ENCODE data around the gene SAPCD1. TPM values are rescaled to one million over a fixed set of nuclear protein-coding genes. Genes with fewer than 3 reads are reported as not detected.

The SAPCD1 gene
- total RNA-seq, 1 experiment from 2014 or later = 13.7 TPM

- Mint-ChIP-seq H3K4me3 (no peak overlapping the region), H3K27ac (no peak overlapping the region), H3K9me3 (no peaks in the 10 kb centered on the region), H3K4me1 (peaks cover 16% of the 10 kb centered on the region), H3K36me3 (peaks cover 21% of the 10 kb centered on the region), H3K27me3 (ENCODE audit: low read depth) (no peaks in the 10 kb centered on the region)
- ATAC-seq = no peak
- ChIA-PET POLR2A (interaction anchor here (0.6 to 3.6 kb wide), 2 partner anchors 12 to 13 kb away, joined by 4 to 32 read pairs; partner anchors contain the start of gene MSH5), CTCF (interaction anchor here (0.9 to 4.0 kb wide), 2 partner anchors 43 to 103 kb away, joined by 8 to 66 read pairs; no protein-coding TSS in a partner anchor)
- no peak for TF ChIP-seq ZNF671 (CRISPR knock-in tag; IDR thresholded peaks at IDR 0.05)
- TF ChIP-seq ETV6 (CRISPR knock-in tag; IDR thresholded peaks at IDR 0.05) = no peak
- TF ChIP-seq, protein P1, sequence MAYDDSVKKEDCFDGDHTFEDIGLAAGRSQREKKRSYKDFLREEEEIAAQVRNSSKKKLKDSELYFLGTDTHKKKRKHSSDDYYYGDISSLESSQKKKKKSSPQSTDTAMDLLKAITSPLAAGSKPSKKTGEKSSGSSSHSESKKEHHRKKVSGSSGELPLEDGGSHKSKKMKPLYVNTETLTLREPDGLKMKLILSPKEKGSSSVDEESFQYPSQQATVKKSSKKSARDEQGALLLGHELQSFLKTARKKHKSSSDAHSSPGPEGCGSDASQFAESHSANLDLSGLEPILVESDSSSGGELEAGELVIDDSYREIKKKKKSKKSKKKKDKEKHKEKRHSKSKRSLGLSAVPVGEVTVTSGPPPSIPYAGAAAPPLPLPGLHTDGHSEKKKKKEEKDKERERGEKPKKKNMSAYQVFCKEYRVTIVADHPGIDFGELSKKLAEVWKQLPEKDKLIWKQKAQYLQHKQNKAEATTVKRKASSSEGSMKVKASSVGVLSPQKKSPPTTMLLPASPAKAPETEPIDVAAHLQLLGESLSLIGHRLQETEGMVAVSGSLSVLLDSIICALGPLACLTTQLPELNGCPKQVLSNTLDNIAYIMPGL (CRISPR knock-in tag; IDR thresholded peaks at IDR 0.05) = no peak
- no peak for TF ChIP-seq ELF4 (CRISPR knock-in tag; IDR thresholded peaks at IDR 0.05; ENCODE audit: low read depth)
- TF ChIP-seq, protein P2, sequence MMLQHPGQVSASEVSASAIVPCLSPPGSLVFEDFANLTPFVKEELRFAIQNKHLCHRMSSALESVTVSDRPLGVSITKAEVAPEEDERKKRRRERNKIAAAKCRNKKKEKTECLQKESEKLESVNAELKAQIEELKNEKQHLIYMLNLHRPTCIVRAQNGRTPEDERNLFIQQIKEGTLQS (CRISPR knock-in tag; conservative IDR thresholded peaks at IDR 0.05) = no peak
- TF ChIP-seq NFATC4 (CRISPR knock-in tag; IDR thresholded peaks at IDR 0.05) = no peak
- no peak for TF ChIP-seq SMAD3 (CRISPR knock-in tag; IDR thresholded peaks at IDR 0.05; ENCODE audit: borderline replicate concordance)
- no peak for TF ChIP-seq ZNF121 (CRISPR knock-in tag; IDR thresholded peaks at IDR 0.05)
- TF ChIP-seq, protein P3, sequence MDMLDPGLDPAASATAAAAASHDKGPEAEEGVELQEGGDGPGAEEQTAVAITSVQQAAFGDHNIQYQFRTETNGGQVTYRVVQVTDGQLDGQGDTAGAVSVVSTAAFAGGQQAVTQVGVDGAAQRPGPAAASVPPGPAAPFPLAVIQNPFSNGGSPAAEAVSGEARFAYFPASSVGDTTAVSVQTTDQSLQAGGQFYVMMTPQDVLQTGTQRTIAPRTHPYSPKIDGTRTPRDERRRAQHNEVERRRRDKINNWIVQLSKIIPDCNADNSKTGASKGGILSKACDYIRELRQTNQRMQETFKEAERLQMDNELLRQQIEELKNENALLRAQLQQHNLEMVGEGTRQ (CRISPR knock-in tag; IDR thresholded peaks at IDR 0.05) = no peak
- no peak for TF ChIP-seq PRRX2 (CRISPR knock-in tag; IDR thresholded peaks at IDR 0.05)
- TF ChIP-seq ATF1 (CRISPR knock-in tag; IDR thresholded peaks at IDR 0.05) = no peak
- TF ChIP-seq TCF7 (CRISPR knock-in tag; IDR thresholded peaks at IDR 0.05; ENCODE audit: low read depth) = no peak
- TF ChIP-seq ZNF423 (CRISPR knock-in tag; IDR thresholded peaks at IDR 0.05) = no peak
- TF ChIP-seq, protein P4, sequence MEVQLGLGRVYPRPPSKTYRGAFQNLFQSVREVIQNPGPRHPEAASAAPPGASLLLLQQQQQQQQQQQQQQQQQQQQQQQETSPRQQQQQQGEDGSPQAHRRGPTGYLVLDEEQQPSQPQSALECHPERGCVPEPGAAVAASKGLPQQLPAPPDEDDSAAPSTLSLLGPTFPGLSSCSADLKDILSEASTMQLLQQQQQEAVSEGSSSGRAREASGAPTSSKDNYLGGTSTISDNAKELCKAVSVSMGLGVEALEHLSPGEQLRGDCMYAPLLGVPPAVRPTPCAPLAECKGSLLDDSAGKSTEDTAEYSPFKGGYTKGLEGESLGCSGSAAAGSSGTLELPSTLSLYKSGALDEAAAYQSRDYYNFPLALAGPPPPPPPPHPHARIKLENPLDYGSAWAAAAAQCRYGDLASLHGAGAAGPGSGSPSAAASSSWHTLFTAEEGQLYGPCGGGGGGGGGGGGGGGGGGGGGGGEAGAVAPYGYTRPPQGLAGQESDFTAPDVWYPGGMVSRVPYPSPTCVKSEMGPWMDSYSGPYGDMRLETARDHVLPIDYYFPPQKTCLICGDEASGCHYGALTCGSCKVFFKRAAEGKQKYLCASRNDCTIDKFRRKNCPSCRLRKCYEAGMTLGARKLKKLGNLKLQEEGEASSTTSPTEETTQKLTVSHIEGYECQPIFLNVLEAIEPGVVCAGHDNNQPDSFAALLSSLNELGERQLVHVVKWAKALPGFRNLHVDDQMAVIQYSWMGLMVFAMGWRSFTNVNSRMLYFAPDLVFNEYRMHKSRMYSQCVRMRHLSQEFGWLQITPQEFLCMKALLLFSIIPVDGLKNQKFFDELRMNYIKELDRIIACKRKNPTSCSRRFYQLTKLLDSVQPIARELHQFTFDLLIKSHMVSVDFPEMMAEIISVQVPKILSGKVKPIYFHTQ (CRISPR knock-in tag; IDR thresholded peaks at IDR 0.05) = no peak
- TF ChIP-seq, protein P5, sequence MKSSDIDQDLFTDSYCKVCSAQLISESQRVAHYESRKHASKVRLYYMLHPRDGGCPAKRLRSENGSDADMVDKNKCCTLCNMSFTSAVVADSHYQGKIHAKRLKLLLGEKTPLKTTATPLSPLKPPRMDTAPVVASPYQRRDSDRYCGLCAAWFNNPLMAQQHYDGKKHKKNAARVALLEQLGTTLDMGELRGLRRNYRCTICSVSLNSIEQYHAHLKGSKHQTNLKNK (CRISPR knock-in tag; IDR thresholded peaks at IDR 0.05) = no peak
- TF ChIP-seq RORB (CRISPR knock-in tag; IDR thresholded peaks at IDR 0.05) = no peak
- no peak for TF ChIP-seq TEAD1 (CRISPR knock-in tag; IDR thresholded peaks at IDR 0.05)
- TF ChIP-seq FOXP4 (CRISPR knock-in tag; IDR thresholded peaks at IDR 0.05) = no peak
- TF ChIP-seq JUN (CRISPR knock-in tag; IDR thresholded peaks at IDR 0.05) = no peak
- TF ChIP-seq ZNF425 (CRISPR knock-in tag; conservative IDR thresholded peaks at IDR 0.05) = no peak
- no peak for DNase-seq (ENCODE audit: low spot score)
These were observed 35.3 kb upstream of the SAPCD1 start for GRCh38 chr6:31727034-31727716.
